ENCODE measurements around the gene SLC9A8. TPM values are rescaled to one million over a fixed set of nuclear protein-coding genes. Genes with fewer than 3 reads are reported as not detected.

Gene SLC9A8
- total and polyA plus RNA-seq, 9 of the 15 experiments (the other 6 are each of a cell fraction or from before 2014, with no cell fraction given), result 0.56 to 9.7 (median 5.0) TPM

GRCh38 chr20:49765846-49766541 lies 46.6 kb upstream of the SLC9A8 start (continued):
- TF ChIP-seq ZNF318 (IDR thresholded peaks at IDR 0.05; ENCODE audit: borderline replicate concordance in 1 of 2, low read depth in 1 of 2) (no peak), HNRNPH1 (optimal IDR thresholded peaks at IDR 0.05; ENCODE audit: low read depth, low read length) (no peak), BRF1 (IDR thresholded peaks at IDR 0.05; ENCODE audit: borderline replicate concordance, extremely low read depth, insufficient read length) (no peak), GTF2E2 (tag; IDR thresholded peaks at IDR 0.05) (peak; percentile 4; the same call in 1 of the 2 replicates), CBFA2T2 (conservative IDR thresholded peaks at IDR 0.05) (peak; percentile 35; the same call in 1 of the 2 replicates), RBM14 (IDR thresholded peaks at IDR 0.05; ENCODE audit: borderline replicate concordance, insufficient read depth, low read depth, low read length) (no peak), GATAD2A (IDR thresholded peaks at IDR 0.05) (0 out of 2 replicates have a peak, but pooled peaks have one; percentile 61), HBP1 (CRISPR knock-in tag; IDR thresholded peaks at IDR 0.05) (peak; percentile 57; the same call in 1 of the 2 replicates), SMARCC2 (IDR thresholded peaks at IDR 0.05; ENCODE audit: low read depth) (no peak), ELF1 (tag; IDR thresholded peaks at IDR 0.05) (no peak), NFATC3 (IDR thresholded peaks at IDR 0.05) (no peak), TAF15 (IDR thresholded peaks at IDR 0.05; ENCODE audit: low read depth, low read length) (no peak), SRF (CRISPR knock-in tag; IDR thresholded peaks at IDR 0.05) (peak in 1 of 2 experiments; percentile 67; a peak in 1 of 4 replicates)

Data from K562 (cell line).